Activated T-cell treated with anti-CD3 and anti-CD28 coated beads for 4 hours (primary cell): ENCODE results near the gene OSBPL8.
"Not testable (repeated sequence)": the region's sequence is repeated elsewhere in the genome, so short reads cannot be mapped to it uniquely, and the experiment has no call there.

Source experiments
- DNase-seq: peaks from one replicate; pipeline ENCODE4 v3.0.0-alpha.2; 2020

The OSBPL8 gene

DNA sequence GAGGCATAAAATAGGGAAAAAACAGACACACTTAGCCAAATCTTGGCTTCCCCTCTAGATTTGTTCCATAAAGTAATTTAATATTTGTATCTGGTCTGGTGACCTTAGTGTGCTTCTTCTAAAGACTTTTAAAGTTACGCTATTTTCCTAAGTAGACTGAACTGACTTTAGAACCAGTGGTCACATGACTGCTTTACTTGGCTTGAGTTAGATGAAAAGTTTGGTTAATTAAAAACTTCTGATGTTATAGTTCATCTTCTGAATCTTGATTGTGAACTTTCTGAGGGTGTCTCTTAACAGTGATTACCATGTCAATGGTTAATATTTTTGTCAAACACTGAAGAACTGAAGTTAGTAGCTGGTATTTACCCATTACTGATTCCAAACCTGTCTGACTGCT lies 214.0 kb downstream of the OSBPL8 start:
- no peak for DNase-seq

DNA sequence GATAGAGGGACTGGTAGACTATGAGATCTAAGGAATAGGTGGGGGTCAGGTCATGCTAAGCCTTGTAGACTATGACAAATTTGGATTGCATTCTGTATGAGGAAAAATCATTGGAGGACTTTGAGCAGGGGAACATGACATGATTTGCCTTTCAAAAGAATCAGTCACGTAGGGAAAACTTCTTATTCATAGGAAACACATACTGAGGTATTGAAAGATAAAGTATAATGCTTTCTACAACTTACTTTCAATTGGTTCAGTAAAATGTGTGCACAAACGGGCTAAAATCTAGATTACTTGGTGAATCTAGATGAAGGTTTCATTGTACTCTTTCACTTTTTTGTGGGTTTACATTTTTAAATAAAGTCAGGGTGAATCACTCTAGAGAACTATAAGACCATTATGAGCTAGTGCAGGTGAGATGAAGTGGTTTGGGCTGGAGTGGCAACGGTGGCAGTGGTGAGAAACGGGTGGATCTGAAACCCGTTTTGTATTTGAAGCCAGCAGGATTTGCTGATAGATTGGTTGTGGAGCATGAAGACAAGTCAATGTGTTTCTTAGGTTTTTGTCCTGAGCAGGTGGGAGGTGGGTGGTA lies 218.0 kb downstream of the OSBPL8 start:
- no peak for DNase-seq

DNA sequence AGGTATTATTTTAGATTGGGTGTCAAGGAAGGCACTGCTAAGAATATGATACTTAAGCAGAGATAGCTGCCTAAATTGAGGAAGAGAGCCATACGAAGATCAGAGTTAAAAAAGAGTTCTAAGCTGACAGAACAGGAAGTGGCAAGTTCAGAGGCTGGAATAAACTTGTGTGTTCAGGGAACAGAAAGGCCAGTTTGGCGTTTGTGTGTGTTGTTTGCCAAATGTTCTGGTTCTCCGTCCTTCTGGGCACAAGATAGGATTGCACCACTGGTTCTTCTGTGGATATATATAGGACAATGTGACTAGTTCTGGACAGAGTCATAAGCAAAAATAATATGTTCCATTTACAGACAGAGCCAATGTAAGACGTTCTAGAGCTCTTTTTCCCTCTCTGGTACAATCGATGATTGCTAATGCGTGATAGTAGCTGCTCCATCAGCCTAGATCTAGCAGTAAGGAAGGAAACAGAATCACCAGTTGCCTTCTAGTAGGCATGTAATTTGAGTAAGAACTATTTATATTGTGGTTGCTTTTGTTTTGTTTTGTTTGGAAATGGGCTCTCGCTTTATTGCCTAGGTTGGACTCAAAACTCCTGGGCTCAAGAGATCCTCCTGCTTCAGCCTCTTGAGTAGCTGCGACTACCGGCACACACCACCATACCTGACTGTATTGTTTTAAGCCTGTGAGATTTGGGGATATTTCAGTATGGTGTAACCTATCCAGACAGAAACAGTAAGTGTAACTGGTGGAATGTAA lies 218.7 kb downstream of the OSBPL8 start:
- no peak for DNase-seq

DNA sequence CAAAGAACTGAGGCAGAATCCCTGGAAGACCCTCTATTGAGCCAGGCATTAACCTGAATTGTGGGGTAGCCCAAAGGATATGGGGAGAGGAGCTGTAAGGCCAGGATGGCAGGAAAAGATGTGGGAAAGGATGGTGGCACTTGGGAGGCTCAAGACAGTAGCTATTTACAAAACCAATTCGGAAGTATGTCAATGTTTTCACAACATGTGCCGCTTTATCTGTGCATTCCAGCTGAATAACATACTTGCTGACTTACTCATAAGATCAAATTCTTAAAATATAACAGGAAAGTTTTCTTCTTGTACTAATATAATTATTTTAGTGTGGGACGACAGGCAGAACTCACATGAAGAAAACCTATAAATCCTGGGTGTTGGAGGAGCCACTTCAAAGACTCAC lies 222.0 kb downstream of the OSBPL8 start:
- no peak for DNase-seq

DNA sequence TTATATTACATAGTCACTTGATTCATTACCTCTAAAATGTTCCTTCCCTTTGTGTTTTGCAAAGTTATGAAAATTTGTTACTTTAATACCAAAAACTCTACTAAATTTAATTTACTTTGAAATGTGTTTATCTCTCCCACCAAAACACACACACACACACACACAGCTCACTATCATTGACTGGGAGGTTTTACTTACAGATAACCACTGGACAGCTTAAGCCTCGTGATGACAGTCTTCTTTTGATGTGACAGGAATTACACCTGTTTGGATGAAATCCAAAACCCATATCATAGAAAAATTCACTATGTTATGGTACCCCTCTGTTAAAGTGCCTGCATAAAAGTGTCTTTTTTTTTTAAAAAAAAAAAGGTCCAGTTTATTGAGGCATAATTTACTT lies 227.0 kb downstream of the OSBPL8 start:
- no peak for DNase-seq

DNA sequence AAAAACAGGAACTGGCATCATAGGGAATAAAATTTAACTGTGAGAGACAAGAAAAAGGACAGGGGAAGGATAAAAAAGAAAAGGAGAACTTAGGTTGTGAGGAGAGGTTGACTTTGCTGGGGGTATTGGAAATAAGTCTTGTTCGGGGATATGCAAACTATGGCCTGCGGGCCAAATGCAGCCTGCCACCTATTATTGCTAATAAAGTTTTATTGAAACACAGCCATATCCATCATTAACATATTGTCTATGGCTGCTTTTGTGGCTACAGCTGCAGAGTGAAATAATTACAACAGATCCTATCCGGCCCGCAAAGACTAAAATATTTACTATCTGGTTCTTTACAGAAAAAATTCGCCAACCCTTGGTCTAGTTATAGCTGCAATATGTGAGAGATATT lies 230.0 kb downstream of the OSBPL8 start:
- DNase-seq = no peak

DNA sequence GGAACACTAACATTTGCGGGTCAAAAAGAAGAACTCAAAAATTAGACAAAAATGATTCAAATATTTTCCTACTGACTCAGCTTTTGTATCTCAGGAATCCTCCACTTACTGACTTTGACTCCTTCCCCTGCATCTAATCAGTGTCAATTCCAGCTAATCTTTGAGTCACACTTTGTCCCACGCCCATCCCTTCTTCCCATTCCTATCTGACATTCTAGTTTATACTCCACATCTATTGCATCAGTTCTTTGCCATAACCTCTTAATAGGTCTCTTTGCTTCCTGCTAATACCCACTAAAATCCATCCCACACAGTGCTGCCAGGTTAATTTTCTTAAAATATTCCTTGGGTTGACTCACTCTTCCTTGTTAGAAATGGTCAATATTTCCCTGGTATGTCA lies 230.4 kb downstream of the OSBPL8 start:
- no peak for DNase-seq

DNA sequence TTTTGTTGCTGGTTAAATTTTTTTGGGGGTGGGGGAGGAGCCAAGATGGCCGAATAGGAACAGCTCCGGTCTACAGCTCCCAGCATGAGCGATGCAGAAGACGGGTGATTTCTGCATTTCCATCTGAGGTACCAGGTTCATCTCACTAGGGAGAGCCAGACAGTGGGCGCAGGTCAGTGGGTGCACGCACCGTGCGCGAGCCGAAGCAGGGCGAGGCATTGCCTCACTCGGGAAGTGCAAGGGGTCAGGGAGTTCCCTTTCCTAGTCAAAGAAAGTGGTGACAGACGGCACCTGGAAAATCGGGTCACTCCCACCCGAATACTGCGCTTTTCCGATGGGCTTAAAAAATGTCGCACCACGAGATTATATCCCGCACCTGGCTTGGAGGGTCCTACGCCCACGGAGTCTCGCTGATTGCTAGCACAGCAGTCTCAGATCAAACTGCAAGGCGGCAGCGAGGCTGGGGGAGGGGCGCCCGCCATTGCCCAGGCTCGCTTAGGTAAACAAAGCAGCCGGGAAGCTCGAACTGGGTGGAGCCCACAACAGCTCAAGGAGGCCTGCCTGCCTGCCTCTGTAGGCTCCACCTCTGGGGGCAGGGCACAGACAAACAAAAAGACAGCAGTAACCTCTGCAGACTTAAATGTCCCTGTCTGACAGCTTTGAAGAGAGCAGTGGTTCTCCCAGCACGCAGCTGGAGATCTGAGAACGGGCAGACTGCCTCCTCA lies 239.8 kb downstream of the OSBPL8 start:
- not testable (repeated sequence) for DNase-seq

DNA sequence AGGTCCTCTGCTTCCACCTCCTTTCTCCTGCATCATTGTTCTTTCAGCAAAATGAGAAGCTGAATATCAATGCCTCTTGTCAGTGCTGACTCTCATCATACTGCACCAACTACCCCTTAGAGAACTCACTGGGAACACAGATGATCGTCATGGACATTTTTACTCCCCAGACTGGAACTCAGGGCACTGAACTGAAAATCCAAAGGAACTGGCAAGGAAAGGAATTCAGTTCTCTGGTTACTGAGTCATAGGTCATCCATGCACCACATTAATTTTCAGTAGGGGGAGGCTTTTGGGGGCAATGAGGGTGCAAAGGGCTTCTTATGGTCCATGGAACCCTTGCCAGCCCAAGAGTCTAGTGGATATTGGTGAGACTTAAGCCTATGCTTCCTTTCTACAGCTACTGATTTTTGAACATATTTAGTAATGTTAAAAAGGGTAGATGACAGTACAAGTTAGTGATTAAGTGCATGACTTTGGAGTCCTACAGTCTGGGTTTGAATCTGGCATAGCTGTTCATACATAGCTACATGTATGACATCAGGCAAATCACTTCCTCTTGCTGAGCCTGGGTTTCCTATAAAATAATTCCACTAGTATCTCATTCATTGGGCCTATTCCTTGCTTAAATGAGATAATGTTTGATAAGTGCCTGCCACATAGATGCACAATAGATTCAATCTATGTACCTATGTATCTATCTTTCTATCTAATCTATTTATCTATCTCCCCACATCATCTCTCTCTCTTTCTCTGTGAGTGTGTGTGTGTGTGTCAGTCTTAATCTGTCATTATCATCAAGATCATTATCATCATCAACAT lies 240.6 kb downstream of the OSBPL8 start:
- DNase-seq = no peak

DNA sequence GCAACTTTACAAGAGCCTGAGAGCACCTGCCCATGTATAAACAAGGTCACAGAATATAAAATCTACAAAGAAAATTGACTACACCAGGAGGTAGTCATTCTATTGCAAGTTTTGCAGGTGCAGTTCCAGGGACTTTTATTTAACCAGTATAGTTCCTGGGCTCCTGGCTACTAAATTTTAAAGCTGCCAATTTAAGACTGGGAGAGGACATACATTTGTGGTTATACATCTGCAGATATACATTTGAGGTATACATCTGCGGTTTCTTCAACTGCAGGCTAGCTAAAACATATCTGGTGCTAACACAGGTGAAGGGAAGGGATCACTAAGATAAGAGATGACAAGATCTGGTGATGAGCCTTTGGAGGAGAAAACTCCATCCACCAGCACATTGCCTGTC lies 241.6 kb downstream of the OSBPL8 start:
- no peak for DNase-seq

DNA sequence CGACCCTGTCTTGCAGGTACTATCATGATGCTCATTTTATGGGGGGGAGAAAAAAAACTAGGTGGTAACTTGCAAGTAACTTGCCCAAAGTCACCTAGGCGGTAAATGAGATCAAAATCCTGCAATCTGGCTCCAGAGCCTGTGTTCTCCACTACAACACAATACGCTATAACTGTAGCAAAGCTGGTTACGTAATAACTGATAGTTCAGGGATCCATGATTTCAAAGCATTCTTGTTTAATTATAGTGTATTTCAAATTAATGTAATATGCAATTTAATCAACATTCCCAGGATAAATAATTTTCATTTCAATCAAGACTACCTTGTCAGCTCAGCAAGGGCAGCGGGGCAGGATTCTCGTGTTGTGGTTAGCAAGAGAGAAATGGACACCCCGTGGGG lies 243.1 kb downstream of the OSBPL8 start:
- DNase-seq = no peak

DNA sequence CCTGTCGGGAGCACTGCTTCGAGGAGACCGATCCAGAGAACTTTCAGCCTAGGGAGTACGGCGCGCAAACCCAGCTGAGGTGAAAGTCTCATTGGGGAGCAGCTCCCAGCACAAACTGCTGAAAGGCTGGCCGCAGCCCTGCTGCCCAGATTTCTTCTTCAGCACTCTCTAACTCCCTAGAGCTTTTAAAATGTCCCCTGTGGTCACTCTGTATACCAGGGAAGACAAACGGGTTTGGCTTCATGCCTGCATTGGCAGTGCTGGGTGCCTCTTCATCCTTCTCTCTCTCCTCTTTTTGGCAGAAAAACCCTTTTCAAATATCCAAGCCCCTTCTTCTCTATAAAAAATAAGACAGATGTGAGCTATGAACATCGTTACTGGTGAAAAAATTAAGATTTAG lies 246.3 kb downstream of the OSBPL8 start:
- no peak for DNase-seq

DNA sequence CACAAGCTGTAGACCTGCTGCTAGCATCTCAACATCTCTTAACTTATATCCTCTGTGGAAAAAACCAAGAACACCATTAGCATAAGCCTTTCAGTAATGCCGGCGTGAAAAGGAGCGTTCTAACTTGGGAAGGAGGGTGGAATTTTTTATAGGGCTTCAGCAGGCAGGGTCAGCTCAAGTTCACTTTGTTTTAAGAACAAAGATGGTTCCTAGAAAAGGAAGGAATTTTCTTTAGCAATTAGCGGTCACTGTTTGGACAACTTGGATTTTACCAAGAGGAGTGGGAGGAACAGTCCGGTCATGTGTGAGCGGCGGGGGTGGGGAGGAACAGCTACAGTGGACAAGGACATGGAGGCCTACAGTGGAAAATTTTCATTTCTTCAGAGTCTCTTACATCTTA lies 247.3 kb downstream of the OSBPL8 start:
- DNase-seq = no peak

DNA sequence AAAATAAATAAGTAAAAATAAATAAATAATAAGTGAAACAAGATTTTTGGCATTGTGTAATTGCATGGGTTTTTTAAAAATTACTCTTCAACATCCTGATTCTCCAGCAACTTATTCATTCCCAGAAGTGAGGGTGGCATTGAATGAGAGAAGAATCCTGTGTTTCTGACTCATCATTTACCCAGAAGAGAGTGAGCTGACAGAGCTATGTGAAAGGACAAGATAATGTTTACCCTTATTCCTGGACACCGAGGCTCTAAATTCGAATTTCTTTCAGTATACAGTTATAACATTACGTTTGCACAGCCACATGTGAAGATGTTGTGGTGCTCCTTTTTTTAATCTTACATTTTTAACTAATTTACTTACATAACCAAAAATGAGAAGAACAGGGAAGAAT lies 247.8 kb downstream of the OSBPL8 start:
- DNase-seq = no peak

DNA sequence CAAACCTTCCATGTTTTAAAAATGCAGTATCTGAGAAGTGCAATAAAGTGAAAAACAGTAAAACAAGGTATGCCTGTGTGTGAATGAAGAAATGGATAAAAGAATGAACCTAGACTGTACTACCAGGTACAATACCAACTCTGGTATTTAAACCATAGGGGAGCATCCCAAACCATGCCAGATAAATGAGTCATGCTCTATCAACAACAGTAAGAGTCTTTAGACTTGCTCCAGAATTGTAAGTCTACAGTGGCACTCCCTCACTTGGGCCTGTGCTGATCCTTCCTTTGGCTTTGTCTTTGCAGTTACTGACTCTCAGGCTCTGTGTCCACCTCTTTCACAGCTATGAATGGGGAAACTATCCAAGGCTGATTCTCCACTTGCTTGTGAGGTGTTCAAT lies 249.5 kb downstream of the OSBPL8 start:
- no peak for DNase-seq

DNA sequence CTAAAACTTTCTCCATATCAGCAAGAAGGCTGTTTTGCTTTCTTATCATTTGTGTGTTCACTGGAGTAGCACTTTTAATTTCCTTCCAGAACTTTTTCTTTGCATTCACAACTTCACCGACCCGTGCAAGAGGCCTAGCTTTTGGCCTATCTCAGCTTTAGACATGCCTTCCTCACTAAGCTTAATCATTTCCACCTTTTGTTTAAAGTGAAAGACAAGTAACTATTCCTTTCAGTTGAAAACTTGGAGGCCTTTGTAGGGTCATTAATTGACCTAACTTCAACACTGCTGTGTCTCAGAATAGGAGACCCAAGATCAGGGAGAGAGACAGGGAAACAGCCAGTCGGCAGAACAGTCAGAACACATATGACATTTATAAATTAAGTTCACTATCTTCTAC lies 250.7 kb downstream of the OSBPL8 start:
- no peak for DNase-seq

DNA sequence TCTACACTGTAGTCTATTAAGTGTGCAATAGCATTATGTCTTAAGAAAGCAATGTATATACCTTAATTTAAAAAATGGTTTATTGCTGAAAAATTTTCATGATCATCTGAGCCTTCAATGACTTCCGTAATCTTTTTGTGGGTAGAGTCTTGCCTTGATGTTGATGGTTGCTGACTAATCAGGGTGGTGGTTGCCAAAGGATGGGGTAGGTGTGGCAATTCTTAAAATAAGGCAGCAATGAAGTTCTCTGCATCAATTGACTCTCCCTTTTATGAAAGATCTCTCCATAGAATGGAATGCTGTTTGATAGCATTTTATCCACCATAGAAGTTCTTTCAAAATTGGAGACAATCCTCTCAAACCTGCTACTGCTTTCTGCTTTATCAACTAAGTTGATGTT lies 252.5 kb downstream of the OSBPL8 start:
- DNase-seq = no peak

DNA sequence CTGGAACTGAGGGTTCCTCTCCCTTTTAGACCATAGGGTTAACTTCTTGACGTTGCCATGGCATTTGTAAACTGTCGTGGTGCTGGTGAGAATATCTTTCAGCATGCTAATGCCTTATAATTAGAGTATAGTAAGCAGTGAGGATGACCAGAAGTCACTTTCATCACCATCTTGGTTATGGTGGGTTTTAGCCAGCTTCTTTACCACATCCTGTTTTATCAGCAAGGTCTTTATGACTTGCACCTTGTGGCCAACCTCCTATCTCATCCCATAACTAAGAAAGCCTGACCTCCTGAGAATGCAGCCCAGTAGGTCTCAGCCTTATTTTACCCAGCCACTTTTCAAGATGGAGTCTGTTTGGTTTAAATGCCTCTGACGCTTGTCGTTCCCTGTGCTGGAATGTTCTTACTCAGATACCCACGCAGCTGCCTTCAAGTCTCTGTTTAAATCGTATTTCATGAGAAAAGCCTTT lies 255.5 kb downstream of the OSBPL8 start:
- DNase-seq = no peak

DNA sequence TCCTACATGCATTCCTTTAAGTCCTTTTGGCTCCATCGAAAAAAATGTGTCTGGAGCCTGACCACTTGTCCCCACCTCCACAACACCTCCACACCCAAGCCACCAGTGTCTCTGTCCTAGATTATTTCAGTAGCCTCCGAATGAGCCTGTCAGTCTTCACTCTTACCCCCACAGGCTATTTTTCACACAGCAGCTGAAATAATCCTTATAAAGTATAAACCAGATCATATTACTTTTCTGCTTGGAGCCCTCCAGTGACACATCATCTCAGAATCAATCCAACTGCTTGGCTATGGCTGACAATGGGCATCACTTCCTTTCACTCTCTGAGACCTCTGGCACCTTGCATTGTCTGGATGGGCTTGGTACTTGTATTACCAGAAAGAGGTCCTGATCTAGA lies 256.2 kb downstream of the OSBPL8 start:
- no peak for DNase-seq
